Cerebellar cortex (tissue), 1 donor: Measurements from ENCODE around the gene RFC5.
"Not testable (repeated sequence)": the region's sequence is repeated elsewhere in the genome, so short reads cannot be mapped to it uniquely, and the experiment has no call there.

Source experiments
- DNase-seq: peaks from one replicate; pipeline ENCODE4 v3.0.0-alpha.2; 2015; ENCODE audit warnings: low spot score

RFC5 gene

DNA sequence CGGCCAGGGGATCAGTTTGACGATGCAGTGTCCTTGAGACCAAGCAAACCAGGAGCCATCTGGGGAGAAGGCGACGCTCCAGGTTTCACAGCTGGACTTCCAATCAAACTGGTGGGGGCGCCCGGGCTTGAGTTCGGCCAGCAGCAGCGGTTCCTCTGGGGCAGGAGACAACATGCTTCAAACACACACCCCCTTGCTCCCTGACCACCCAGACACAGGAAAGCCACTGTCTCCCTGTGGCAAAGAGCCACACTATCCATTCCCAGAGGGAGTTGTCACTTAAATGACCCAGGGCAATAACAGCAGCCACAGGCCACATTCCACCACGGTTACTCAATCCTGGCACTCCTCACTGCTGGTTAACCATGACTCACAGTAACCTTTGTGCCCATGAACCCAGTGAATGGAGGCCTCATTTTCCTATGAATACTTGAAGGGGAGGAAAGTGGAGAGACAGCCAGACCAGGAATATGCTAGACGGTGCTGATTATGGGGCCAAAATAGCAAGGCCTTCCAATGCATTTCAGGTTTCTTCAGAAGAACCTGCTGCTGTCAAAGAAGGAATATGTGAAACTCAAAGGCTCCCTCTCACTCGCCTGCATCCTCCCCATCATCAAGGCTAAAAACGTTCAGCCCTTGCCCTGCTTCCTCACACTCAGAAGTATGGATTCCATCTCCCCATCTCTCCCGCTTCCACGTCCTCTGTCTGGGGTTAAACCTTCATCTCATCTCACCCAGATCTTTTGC is 36.0 kb downstream of the RFC5 start:
- no peak for DNase-seq

- DNase-seq = no peak
These were observed 36.8 kb downstream of the RFC5 start for GRCh38 chr12:118053071-118053985.

DNA sequence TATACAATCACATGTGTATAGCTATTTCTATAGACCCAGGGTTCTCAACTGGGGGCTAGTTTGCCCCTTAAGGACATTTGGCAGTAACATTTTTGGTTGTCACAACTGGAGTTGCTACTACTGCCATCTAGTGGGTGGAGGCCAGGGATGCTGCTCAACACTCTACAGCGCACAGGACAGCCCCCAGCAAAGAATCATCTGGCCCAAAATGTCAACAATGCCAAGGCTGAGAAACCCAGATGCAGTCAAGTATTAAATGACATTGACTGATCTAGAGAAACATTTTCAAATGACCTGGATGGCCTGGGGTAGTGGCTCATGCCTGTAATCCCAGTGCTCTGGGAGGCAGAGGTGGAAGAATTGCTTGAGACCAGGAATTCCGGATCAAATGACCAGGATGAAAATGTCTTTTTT is 38.6 kb downstream of the RFC5 start:
- peak; percentile 37 for DNase-seq

GRCh38 chr12:118055865-118056773 is 39.6 kb downstream of the RFC5 start:
- DNase-seq = no peak

DNA sequence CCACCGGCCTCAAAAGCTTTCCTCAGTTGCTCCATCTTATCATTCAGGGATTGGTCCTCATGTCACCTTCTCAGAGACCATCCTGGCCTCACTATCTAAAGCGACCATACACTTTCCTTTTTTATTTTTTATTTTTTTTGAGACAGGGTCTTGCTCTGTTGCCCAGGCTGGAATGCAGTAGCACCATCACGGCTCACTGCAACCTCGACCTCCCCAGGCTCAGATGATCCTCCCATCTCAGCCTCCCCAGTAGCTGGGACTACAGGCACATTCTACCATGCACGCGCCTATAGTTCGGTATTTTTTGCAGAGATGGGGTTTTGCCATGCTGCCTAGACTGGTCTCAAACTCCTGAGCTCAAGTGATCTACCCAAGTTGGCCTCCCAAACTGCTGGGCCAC is 41.7 kb downstream of the RFC5 start:
- DNase-seq = no peak

DNA sequence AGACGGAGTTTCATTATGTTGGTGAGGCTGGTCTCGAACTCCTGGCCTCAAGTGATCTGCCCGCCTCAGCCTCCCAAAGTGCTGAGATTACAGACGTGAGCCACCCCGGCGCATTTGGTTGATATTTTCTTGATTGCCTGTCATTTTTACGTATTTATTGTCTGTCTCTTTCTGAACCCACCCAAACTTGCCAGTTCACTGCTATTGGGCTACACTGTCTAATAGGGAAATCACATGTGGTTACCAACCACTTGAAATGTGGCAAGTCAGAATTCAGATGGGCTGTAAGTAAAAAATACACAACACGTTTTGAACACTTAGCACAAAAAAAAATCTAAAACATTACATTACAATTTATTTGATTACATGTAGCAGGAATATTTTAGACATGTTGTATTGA is 42.4 kb downstream of the RFC5 start:
- DNase-seq = no peak

- DNase-seq = peak; percentile 42
These were observed 43.1 kb downstream of the RFC5 start for GRCh38 chr12:118059341-118060191.

DNA sequence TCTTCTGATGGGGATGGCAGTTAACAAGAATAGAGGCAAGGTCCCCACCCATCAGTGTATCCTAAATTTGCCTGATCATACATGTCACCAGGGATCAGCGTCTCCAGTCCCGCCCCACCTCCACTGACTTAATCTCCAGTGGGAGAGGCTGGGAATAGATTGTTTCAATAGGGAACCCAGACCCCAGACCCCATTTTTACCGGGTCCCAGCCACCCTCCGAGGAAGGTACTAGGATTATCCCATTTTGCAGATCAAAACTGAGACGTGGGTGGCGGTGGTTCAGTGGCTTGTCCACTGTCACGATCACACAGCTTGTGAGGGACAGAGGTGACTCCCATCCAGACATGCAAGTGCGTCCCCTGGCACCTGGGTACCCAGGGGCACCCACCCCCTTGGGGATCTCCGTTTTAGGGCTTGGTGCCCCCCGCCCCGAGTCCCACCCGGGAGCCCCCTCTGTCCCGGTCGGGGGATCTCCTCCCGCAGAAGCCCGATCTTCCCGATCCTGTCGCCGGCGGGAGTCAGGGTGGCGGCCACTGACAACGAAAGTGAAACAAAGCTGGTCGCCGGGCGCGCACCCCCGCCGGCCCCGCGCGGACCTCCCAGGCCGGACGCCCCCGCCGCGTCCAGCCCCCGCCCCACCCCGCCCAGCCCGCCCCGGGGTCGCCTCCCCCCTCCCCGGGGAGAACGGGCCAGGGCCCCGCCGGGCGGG is 44.0 kb downstream of the RFC5 start:
- DNase-seq = peak; percentile 50

- peak; percentile 52 for DNase-seq
These were observed 44.7 kb downstream of the RFC5 start, which contains the start of gene WSB2 for GRCh38 chr12:118061011-118061872. WSB2 (minus strand) TSS chr12:118061179; CDS start chr12:118061048, 131 bp downstream.

DNA sequence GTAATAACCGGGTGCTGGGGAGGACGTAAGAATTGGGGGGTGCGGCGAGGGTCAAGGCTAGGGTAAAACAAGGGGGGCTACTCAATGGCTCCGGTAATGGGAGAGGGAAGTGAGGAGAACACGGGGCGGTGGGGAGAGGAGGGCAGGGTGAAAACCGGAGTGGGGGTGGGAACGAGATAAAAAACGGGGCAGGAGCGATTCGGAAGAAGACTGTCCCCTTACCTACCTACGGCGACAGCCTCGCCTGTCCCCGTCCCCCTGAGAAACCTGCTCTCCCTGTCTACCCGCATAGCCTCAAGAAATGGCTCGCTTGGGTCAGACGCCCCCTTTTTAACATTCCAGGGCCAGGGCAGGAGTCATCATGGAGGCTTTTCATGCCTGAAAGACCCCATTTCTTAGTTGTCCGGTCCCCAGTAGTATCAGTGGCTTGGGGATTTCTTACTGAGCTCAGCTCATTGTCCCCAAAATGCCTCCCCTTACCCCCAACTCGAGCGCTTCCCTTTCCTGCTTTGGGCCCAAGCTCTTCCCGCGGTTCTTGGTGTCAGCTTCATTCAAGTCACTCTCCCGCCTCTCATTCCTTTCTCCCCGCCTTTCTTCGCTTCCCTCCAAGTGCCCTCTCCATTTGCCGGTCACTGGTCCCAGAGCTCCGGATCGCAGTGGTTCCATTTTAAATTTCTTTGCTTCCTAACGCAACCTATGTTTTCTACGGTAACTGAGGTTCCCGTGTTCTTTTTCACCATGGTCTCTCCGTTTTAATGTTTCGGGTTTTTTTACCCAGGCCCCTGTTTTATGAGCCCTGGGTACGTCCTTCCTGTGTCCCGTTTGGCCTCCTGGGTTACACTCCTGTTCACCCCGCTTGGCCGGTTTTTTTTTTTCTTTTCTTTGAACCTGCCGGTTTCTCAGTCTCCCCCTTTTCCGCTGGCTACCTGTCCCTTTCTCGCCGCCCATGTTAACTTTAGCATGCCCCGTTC is 45.7 kb downstream of the RFC5 start:
- peak; percentile 79 for DNase-seq

DNA sequence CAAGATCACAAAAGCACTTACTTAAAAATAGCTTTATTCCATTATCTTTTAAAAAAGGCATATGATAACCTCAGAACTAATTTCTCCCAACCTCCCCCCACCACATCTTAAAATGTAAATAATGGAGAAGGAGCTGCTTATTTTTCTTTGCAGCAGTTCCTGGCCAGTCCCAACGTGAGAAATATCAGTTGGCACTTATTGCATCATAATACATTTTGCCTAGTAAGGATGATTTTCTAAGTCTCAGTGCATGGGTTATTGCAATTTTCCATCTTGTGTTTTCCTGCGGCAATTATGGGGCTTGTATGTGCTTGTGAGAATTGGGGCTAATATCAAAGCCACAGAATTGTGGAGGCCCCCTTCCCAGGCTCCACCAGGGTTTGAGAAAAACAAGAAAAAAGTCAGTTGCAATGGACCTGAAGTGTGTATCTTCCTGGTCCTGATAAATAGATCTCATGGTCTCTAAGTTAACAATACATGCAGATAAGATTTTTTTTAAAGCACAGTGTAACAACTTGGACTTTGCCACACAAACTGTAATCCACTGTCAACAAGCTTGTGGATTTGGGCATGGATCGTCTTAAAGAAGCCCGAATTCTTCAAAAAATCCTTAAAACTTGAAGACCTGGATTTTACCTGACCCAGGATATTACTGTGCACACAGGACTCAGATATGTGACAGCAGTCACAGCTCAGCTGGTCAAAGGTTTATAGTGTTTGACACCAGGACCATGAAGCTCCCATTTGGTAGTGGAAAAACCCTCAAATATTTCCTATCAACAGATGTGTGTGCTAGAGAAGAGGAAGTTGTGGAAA is 47.3 kb downstream of the RFC5 start:
- DNase-seq = no peak

DNA sequence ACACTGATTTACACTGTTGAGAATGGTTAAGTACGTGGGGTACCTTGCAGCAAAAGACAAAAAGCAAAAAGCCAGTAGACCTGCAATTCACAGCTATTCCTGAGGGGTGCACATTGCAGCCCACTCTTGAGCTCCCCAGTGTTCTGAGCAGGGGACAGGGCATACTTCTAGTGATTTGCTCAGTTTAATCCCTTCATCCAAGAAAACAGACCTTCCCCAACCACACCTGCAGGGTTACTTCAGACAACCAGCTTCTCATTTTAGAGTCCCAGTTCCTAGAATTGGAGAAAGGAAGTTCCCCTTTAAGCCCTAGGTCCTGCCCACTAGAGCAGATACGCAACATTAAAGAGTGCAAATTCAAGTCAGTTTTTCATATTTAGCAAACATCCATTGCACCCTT is 48.1 kb downstream of the RFC5 start:
- DNase-seq = no peak

DNA sequence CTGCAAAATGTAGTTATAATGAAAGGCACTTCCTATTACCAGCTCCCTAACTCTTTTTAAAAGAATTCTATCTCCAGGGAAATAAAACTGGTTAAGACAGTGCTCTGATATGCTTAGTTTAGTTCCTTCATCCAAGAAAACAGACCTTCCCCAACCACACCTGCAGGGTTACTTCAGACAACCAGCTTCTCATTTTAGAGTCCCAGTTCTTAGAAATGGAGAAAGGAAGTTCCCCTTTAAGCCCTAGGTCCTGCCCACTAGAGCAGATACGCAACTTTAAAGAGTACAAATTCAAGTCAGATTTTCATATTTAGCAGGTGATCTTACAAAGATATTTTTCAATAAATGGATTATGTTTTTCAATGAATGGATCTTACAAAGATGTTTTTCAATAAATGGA is 48.9 kb downstream of the RFC5 start:
- no peak for DNase-seq

DNA sequence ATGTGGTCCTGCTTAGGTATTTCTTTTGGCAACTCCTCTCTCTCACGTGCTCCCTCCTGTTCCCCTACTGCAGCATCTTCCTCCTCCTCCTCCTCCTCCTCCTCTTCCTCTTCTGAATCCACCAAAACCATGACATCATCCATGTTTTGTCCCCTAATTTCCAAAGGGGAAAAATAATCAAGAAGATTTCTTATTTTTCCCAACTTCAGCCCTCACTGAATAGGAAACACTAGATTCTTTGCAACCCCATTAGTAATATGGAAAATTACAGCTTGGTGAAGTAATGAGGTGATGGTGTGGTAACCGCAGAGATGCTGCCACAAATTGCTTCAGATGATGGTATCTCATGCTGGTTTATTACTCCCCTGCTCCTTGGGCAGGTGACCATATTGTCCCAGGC is 51.9 kb downstream of the RFC5 start:
- DNase-seq = no peak

GRCh38 chr12:118070650-118071049 is 54.1 kb downstream of the RFC5 start:
- DNase-seq = no peak

- DNase-seq = no peak
These were observed 57.3 kb downstream of the RFC5 start for GRCh38 chr12:118073768-118074167.

- DNase-seq = not testable (repeated sequence)
These were observed 65.0 kb downstream of the RFC5 start for GRCh38 chr12:118081521-118081920.
